BJ (cell line): ENCODE data around the gene SSBP3. TPM values are rescaled to one million over a fixed set of nuclear protein-coding genes. Genes with fewer than 3 reads are reported as not detected.

ENCODE experiments used
- CTCF ChIA-PET: fragments of 350-600 bp; formaldehyde crosslinking; extraction: SDS; loops from one replicate; lab custom pipeline; 2021; ENCODE audit warnings: antibody characterized with exemption, inconsistent platforms; lab: Yijun Ruan, JAX
- POLR2A ChIA-PET: fragments of 300-600 bp; sonication (Branson Sonifier 250); formaldehyde crosslinking; extraction: SDS; loops from one replicate; lab custom pipeline; 2021; ENCODE audit warnings: antibody characterized with exemption; lab: Charles Lee
- DNase-seq: peaks from one replicate; pipeline ENCODE4 v3.0.0-alpha.2; 2011; ENCODE audit warnings: low read depth
- H3K27me3 ChIP-seq: 2 replicates; pipeline ENCODE4 v1.6.0; 2011; ENCODE audit warnings: low read length; ENCODE audit not compliant: control insufficient read depth, insufficient read depth
- H3K36me3 ChIP-seq: 2 replicates; pipeline ENCODE4 v1.5.1; 2011; ENCODE audit warnings: low read length; ENCODE audit not compliant: control insufficient read depth, insufficient read depth
- H3K4me3 ChIP-seq: 2 replicates; pipeline ENCODE4 v1.5.1; 2011; ENCODE audit warnings: low read depth, mild to moderate bottlenecking, control low read depth, low read length
- CTCF ChIP-seq: IDR thresholded peaks from 2 replicates; pipeline ENCODE4 v1.5.1; 2011; ENCODE audit warnings: low read depth, mild to moderate bottlenecking, control low read depth, inconsistent platforms, low read length, moderate library complexity; ENCODE audit not compliant: insufficient read depth
- polyA plus RNA-seq: library from polyadenylated mRNA; depleted of rRNA; stranded (reverse); fragments of >200 nt; gene quantifications from 2 replicates; pipeline ENCODE4 v1.2.3, GENCODE V29; 2011

The SSBP3 gene
- polyA plus RNA-seq, 1 experiment, result 25.9 TPM

- Histone ChIP-seq H3K27me3 (no peaks in the 10 kb centered on the region), H3K4me3 (no peak overlapping the region), H3K36me3 (0 out of 2 replicates have a peak, but pooled peaks cover 2% of the 10 kb centered on the region)
- no peak for DNase-seq
- CTCF ChIA-PET, result interaction anchor here (1.1 kb wide), 1 partner anchor 12 kb away, joined by 3 read pairs; no protein-coding TSS in a partner anchor
- POLR2A ChIA-PET, result no interaction called here
- no peak for TF ChIP-seq CTCF
Measured at GRCh38 chr1:54282101-54282847, 123.9 kb downstream of the SSBP3 start.

GRCh38 chr1:54280651-54281050 lies 125.5 kb downstream of the SSBP3 start:
- DNase-seq, result no peak
- no peak for TF ChIP-seq CTCF
- no peaks in the 10 kb centered on the region for H3K27me3 ChIP-seq
- ChIA-PET POLR2A (no interaction called here), CTCF (no interaction called here)
- H3K36me3 ChIP-seq, result 0 out of 2 replicates have a peak, but pooled peaks cover 4% of the 10 kb centered on the region
- no peak overlapping the region for H3K4me3 ChIP-seq

GRCh38 chr1:54279457-54279856 lies 126.7 kb downstream of the SSBP3 start:
- H3K27me3 ChIP-seq, result no peaks in the 10 kb centered on the region
- no peak for DNase-seq
- TF ChIP-seq CTCF, result no peak
- CTCF ChIA-PET, result interaction anchor here (1.3 kb wide), 1 partner anchor 32 kb away, joined by 4 read pairs; no protein-coding TSS in a partner anchor
- H3K4me3 ChIP-seq, result no peak overlapping the region
- POLR2A ChIA-PET, result no interaction called here
- H3K36me3 ChIP-seq, result 0 out of 2 replicates have a peak, but pooled peaks cover 4% of the 10 kb centered on the region

GRCh38 chr1:54278941-54279422 lies 127.2 kb downstream of the SSBP3 start:
- DNase-seq, result no peak
- ChIA-PET CTCF (interaction anchor here (1.3 to 7.8 kb wide), 2 partner anchors 32 to 210 kb away, joined by 4 to 39 read pairs; no protein-coding TSS in a partner anchor), POLR2A (no interaction called here)
- Histone ChIP-seq H3K36me3 (0 out of 2 replicates have a peak, but pooled peaks cover 4% of the 10 kb centered on the region), H3K27me3 (no peaks in the 10 kb centered on the region), H3K4me3 (no peak overlapping the region)
- TF ChIP-seq CTCF, result no peak
